ENCODE results near the gene RBM39. TPM values are rescaled to one million over a fixed set of nuclear protein-coding genes. Genes with fewer than 3 reads are reported as not detected.
"Not testable (repeated sequence)": the region's sequence is repeated elsewhere in the genome, so short reads cannot be mapped to it uniquely, and the experiment has no call there.

The RBM39 gene
- total and polyA plus RNA-seq, 2 of the 13 experiments (the other 11 are each of a cell fraction or from before 2014, with no cell fraction given): 788 to 920 TPM

DNA sequence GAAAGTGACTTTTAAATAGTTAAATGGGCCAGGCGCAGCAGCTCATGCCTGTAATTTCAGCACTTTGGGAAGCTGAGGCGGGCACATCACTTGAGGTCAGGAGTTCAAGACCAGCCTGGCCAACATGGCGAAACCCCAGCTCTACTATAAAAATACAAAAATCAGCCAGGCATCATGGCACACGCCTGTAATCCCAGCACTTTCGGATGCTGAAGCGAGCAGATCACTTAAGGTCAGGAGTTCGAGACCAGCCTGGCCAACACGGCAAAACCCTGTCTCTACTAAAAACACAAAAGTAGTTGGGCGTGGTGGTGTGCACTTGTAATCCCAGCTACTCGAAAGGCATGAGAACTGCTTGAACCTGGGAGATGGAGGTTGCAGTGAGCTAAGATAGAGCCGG lies 36.2 kb downstream of the RBM39 start:
- POLR2A ChIA-PET: interaction anchor here (1.5 to 23.6 kb wide), 3 partner anchors 20 to 89 kb away, joined by 4 to 319 read pairs (median 17); partner anchors contain the start of gene RBM39
- peaks cover 84% of the 10 kb centered on the region for H4K20me1 ChIP-seq (ENCODE audit: insufficient read depth, low read length)
- not testable (repeated sequence) for DNase-seq (ENCODE audit: low spot score)

More for the DNA sequence above, 36.2 kb downstream of the RBM39 start:
- H3K4me1 ChIP-seq (ENCODE audit: insufficient read depth, low read length); FAIRE-seq; H3K27ac ChIP-seq (ENCODE audit: extremely low read length, insufficient read depth, low read length); H3K27me3 ChIP-seq (ENCODE audit: control insufficient read depth in 1 of 2, insufficient read depth in 2 of 2, low read length in 2 of 2); H2AFZ ChIP-seq (ENCODE audit: low read length); in situ Hi-C loops (cut with HindIII; ENCODE audit: extremely low pct_ligation_motif_present, low pct_unique_long_range_greater_than_20kb); BruUV-seq (replicated peaks); H3K4me3 ChIP-seq (replicated peaks in 1 of 3; ENCODE audit: insufficient read depth in 1 of 3, low read depth in 2 of 3, low read length in 3 of 3); CTCF ChIA-PET (ENCODE audit: low intra/inter-chr PET ratio, low total read pairs); H3K9me3 ChIP-seq (ENCODE audit: low read length); ATAC-seq; intact Hi-C loops (cut with micrococcal nuclease; ENCODE audit: unreplicated experiment); H3K4me2 ChIP-seq (ENCODE audit: low read depth, low read length); H3K9ac ChIP-seq (ENCODE audit: insufficient read depth, low read depth, low read length); TF ChIP-seq EP300 (IDR thresholded peaks at IDR 0.05; ENCODE audit: low read depth in 2 of 2, low read length in 2 of 2): not testable (repeated sequence)
- Histone ChIP-seq H3K79me2 (ENCODE audit: insufficient read depth, low read length) (peaks cover 36% of the 10 kb centered on the region), H3K36me3 (replicated peaks in 1 of 2; ENCODE audit: control insufficient read depth in 1 of 2, insufficient read depth in 2 of 2, low read length in 2 of 2) (peaks cover 29 to 80% of the 10 kb centered on the region in 2 experiments)
- 96% methylated on average over 11 of the region's 11 CpGs for WGBS (ENCODE audit: low lambda C conversion rate)
- TF ChIP-seq POLR2A (IDR thresholded peaks at IDR 0.05; ENCODE audit: insufficient read depth in 1 of 2, low read depth in 2 of 2, low read length in 2 of 2): peak in 1 of 2 experiments; percentile 35; a peak in 1 of 4 replicates
- 0 out of 2 replicates have a peak, but pooled peaks have one; percentile 0 for TF ChIP-seq THYN1 (CRISPR knock-in tag; IDR thresholded peaks at IDR 0.05; ENCODE audit: borderline replicate concordance, low read depth)
- 0 out of 4 replicates have a peak, but pooled peaks of 1 of the 2 experiments have one; percentile 15 for TF ChIP-seq NR2F1 (CRISPR knock-in tag; IDR thresholded peaks at IDR 0.05)
- TF ChIP-seq PHF8 (CRISPR knock-in tag; IDR thresholded peaks at IDR 0.05): 0 out of 2 replicates have a peak, but pooled peaks have one; percentile 15
- peak; percentile 46; the same call in 1 of the 2 replicates for TF ChIP-seq ZBTB38 (CRISPR knock-in tag; IDR thresholded peaks at IDR 0.05)
- 0 out of 2 replicates have a peak, but pooled peaks have one; percentile 44 for TF ChIP-seq POLR2G (IDR thresholded peaks at IDR 0.05; ENCODE audit: low read depth, low read length)
- TF ChIP-seq, protein P1, sequence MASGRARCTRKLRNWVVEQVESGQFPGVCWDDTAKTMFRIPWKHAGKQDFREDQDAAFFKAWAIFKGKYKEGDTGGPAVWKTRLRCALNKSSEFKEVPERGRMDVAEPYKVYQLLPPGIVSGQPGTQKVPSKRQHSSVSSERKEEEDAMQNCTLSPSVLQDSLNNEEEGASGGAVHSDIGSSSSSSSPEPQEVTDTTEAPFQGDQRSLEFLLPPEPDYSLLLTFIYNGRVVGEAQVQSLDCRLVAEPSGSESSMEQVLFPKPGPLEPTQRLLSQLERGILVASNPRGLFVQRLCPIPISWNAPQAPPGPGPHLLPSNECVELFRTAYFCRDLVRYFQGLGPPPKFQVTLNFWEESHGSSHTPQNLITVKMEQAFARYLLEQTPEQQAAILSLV (CRISPR knock-in tag; IDR thresholded peaks at IDR 0.05; ENCODE audit: borderline replicate concordance): 0 out of 2 replicates have a peak, but pooled peaks have one; percentile 14
- TF ChIP-seq KLF6 (CRISPR knock-in tag; IDR thresholded peaks at IDR 0.05): 0 out of 2 replicates have a peak, but pooled peaks have one; percentile 33
- TF ChIP-seq RBM22 (optimal IDR thresholded peaks at IDR 0.05; ENCODE audit: low read length): peak; percentile 96
- TF ChIP-seq ZMYM3 (CRISPR knock-in tag; IDR thresholded peaks at IDR 0.05): peak; percentile 16; the same call in 1 of the 2 replicates
- 0 out of 2 replicates have a peak, but pooled peaks have one; percentile 27 for TF ChIP-seq ZNF563 (CRISPR knock-in tag; IDR thresholded peaks at IDR 0.05)
- TF ChIP-seq CCDC6 (CRISPR knock-in tag; IDR thresholded peaks at IDR 0.05): 0 out of 2 replicates have a peak, but pooled peaks have one; percentile 34
- TF ChIP-seq EP300 (CRISPR knock-in tag; IDR thresholded peaks at IDR 0.05; ENCODE audit: borderline replicate concordance): peak; percentile 28; the same call in 1 of the 2 replicates
- TF ChIP-seq THAP11 (CRISPR knock-in tag; IDR thresholded peaks at IDR 0.05): 0 out of 2 replicates have a peak, but pooled peaks have one; percentile 8
- 0 out of 2 replicates have a peak, but pooled peaks have one; percentile 37 for TF ChIP-seq FOXO1 (CRISPR knock-in tag; IDR thresholded peaks at IDR 0.05)
